Natural killer cell (primary cell): ENCODE measurements around the gene USP35. TPM values are rescaled to one million over a fixed set of nuclear protein-coding genes. Genes with fewer than 3 reads are reported as not detected.

Experiments used
- ATAC-seq, 3 donors: fragments of 150-1000 bp in 2 of 3; fragments of 200-7000 bp in 1 of 3; cut with Tn5 transposase; 1 replicate in 1 of 3; 2 replicates in 2 of 3; pipeline ENCODE4 v1.10.0; 2021; ENCODE audit warnings: mild to moderate bottlenecking in 2 of 3, moderate library complexity in 2 of 3
- DNase-seq, 2 donors: peaks; one replicate each; pipeline versions ENCODE4 v3.0.0 to v3.0.0-alpha.2; 2013 to 2021; ENCODE audit warnings: mixed read lengths in 1 of 2
- H3K27ac ChIP-seq: one replicate; pipeline ENCODE4 v1.5.1; 2013; ENCODE audit warnings: mild to moderate bottlenecking, low read length
- H3K27me3 ChIP-seq: one replicate; pipeline ENCODE4 v1.6.1; 2013; ENCODE audit warnings: low read length; ENCODE audit not compliant: control insufficient read depth, insufficient read depth
- H3K36me3 ChIP-seq: one replicate; pipeline ENCODE4 v1.6.1; 2013; ENCODE audit warnings: low read length; ENCODE audit not compliant: control insufficient read depth, insufficient read depth
- H3K4me1 ChIP-seq: one replicate; pipeline ENCODE4 v1.6.1; 2013; ENCODE audit warnings: low read length; ENCODE audit not compliant: control insufficient read depth, insufficient read depth
- H3K4me3 ChIP-seq: one replicate; pipeline ENCODE4 v1.5.1; 2013; ENCODE audit warnings: low read length
- H3K9me3 ChIP-seq: one replicate; pipeline ENCODE4 v1.6.1; 2013; ENCODE audit warnings: low read length; ENCODE audit not compliant: control insufficient read depth, insufficient read depth
- H3K27ac Mint-ChIP-seq, 2 donors: one replicate each; pipeline ENCODE4 v1.8.0; 2022; ENCODE audit warnings: mild to moderate bottlenecking in 2 of 2, mixed read lengths in 2 of 2, moderate library complexity in 1 of 2
- H3K27me3 Mint-ChIP-seq, 2 donors: one replicate each; pipeline ENCODE4 v1.8.0; 2022; ENCODE audit warnings: low read depth in 2 of 2, mixed read lengths in 2 of 2
- H3K36me3 Mint-ChIP-seq: one replicate; pipeline ENCODE4 v1.8.0; 2022; ENCODE audit warnings: mixed read lengths
- H3K4me1 Mint-ChIP-seq, 2 donors: one replicate each; pipeline ENCODE4 v1.8.0; 2022; ENCODE audit warnings: mixed read lengths in 2 of 2
- H3K4me3 Mint-ChIP-seq: one replicate; pipeline ENCODE4 v1.8.0; 2022; ENCODE audit warnings: mild to moderate bottlenecking, moderate library complexity, mixed read lengths
- H3K9me3 Mint-ChIP-seq, 2 donors: one replicate each; pipeline ENCODE4 v1.8.0; 2022; ENCODE audit warnings: mixed read lengths in 2 of 2
- WGBS: methylation state at CpG from one replicate; pipeline ENCODE4 v1.1.7; 2013; ENCODE audit warnings: missing lambda C conversion rate; ENCODE audit not compliant: insufficient coverage; 5-methylcytosine and 5-hydroxymethylcytosine counted together
- intact Hi-C: fragments of 100-400 bp; cut with micrococcal nuclease; formaldehyde crosslinking; loops from one replicate; pipeline ENCODE4 v1.14.2; 2022
- total RNA-seq, 4 donors: library from RNA; stranded (reverse); fragments of 120-200 nt in 1 of 4; gene quantifications; one replicate each; pipeline versions ENCODE4 v1.2.3 to v1.2.4, GENCODE V29; 2013 to 2022
- TF ChIP-seq, protein P1 (sequence below): fragments of 200-600 bp; IDR thresholded peaks from one replicate; pipeline ENCODE4 v1.8.0; 2022; ENCODE audit warnings: antibody characterized with exemption

The USP35 gene
- total RNA-seq, 3 donors from 2014 or later (not counting 1 experiment from before 2014, with no cell fraction given), result 6.1 to 8.5 (median 8.1) TPM

DNA sequence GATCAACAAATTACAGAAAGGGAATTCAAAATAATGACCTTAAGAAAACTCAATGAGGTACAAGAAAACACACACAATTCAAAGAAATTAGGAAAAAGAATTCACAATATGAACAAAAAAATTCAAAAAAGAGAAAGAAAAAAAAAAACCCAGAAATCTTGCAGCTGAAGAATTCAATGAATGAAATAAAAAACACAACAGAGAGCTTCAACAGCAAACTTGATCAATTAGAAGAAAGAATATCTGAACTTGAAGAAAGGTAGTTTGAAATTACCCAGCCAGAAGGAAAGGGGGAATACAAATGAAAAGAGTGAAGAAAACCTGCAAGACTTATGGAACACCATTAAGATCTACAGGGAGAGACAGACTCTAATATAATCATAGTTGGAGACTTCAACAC, 52.8 kb downstream of the USP35 start:
- no peaks in the 10 kb centered on the region for H3K27me3 ChIP-seq
- Mint-ChIP-seq H3K27me3 (no peaks in the 10 kb centered on the region), H3K9me3 (peaks cover 8 to 11% of the 10 kb centered on the region in 2 donors), H3K4me1 (no peaks in the 10 kb centered on the region), H3K27ac (no peak overlapping the region), H3K4me3 (no peak overlapping the region), H3K36me3 (peaks cover 19% of the 10 kb centered on the region)
- no peak for DNase-seq
- H3K36me3 ChIP-seq, result no peaks in the 10 kb centered on the region
- H3K4me1 ChIP-seq, result no peaks in the 10 kb centered on the region
- H3K27ac ChIP-seq, result no peak overlapping the region
- ATAC-seq, result no peak
- intact Hi-C loops, result no loop called here
- TF ChIP-seq, protein P1, sequence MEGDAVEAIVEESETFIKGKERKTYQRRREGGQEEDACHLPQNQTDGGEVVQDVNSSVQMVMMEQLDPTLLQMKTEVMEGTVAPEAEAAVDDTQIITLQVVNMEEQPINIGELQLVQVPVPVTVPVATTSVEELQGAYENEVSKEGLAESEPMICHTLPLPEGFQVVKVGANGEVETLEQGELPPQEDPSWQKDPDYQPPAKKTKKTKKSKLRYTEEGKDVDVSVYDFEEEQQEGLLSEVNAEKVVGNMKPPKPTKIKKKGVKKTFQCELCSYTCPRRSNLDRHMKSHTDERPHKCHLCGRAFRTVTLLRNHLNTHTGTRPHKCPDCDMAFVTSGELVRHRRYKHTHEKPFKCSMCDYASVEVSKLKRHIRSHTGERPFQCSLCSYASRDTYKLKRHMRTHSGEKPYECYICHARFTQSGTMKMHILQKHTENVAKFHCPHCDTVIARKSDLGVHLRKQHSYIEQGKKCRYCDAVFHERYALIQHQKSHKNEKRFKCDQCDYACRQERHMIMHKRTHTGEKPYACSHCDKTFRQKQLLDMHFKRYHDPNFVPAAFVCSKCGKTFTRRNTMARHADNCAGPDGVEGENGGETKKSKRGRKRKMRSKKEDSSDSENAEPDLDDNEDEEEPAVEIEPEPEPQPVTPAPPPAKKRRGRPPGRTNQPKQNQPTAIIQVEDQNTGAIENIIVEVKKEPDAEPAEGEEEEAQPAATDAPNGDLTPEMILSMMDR, result no peak
- peaks cover 6% of the 10 kb centered on the region for H3K9me3 ChIP-seq
- no peak overlapping the region for H3K4me3 ChIP-seq

DNA sequence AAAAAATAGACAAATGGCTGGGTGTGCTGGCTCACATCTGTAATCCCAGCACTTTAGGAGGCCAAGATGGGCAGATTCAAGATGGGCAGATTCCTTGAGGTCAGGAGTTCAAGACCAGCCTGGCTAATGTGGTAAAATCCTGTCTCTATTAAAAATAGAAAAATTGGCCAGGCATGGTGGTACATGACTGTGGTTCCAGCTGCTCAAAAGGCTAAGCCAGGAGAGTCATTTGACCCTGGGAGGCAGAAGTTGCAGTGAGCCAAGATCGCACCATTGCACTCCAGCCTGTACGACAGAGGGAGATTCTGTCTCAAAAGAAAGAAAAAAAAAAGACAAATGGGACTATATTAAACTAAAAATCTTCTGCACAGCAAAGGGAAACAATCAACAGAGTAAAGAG, 55.4 kb downstream of the USP35 start:
- H3K9me3 ChIP-seq, result peaks cover 6% of the 10 kb centered on the region
- Mint-ChIP-seq H3K27ac (no peak overlapping the region), H3K36me3 (peaks cover 19% of the 10 kb centered on the region), H3K27me3 (no peaks in the 10 kb centered on the region), H3K9me3 (peaks cover 8 to 11% of the 10 kb centered on the region in 2 donors), H3K4me3 (no peak overlapping the region), H3K4me1 (no peaks in the 10 kb centered on the region)
- no peak overlapping the region for H3K4me3 ChIP-seq
- H3K27me3 ChIP-seq, result no peaks in the 10 kb centered on the region
- H3K36me3 ChIP-seq, result no peaks in the 10 kb centered on the region
- no peaks in the 10 kb centered on the region for H3K4me1 ChIP-seq
- intact Hi-C loops, result no loop called here
- no peak for ATAC-seq
- WGBS, result 100% methylated on average over 2 of the region's 2 CpGs
- no peak for DNase-seq
- H3K27ac ChIP-seq, result no peak overlapping the region
- TF ChIP-seq, protein P1, result no peak

DNA sequence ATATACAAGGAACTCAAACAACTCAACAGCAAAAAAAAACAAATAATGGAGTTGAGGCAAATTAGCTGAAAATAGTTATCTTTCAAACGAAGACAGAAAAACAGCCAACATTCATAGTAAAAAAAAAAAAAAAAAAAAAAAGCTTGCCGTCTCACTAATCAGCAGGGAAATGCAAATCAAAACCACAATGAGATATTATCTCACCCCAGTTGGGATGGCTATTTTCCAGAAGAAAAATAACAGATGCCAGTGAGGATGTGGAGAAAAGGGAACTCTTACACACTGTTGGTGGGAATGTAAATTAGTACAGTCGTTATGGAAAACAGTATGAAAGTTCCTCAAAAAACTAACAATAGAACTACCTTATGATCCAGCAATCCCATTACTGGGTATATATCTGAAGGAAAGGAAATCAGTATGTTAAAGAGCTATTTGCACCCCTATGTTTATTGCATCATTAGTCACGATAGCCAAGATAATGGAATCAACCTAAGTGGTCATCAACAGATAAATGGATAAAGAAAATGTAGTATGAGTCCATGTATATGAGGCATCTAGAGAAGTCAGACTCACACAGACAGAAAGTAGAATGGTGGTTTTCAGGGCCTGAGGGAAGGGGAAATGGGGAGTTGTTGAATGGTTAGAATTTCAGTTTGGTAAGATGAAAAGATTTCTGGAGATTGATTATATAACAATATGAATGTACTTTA, 56.0 kb downstream of the USP35 start:
- ATAC-seq (no peak), DNase-seq (no peak)
- H3K36me3 ChIP-seq, result no peaks in the 10 kb centered on the region
- peaks cover 6% of the 10 kb centered on the region for H3K9me3 ChIP-seq
- no peaks in the 10 kb centered on the region for H3K27me3 ChIP-seq
- no peak overlapping the region for H3K27ac ChIP-seq
- Mint-ChIP-seq H3K27me3 (no peaks in the 10 kb centered on the region), H3K4me1 (no peaks in the 10 kb centered on the region), H3K4me3 (no peak overlapping the region), H3K36me3 (peaks cover 19% of the 10 kb centered on the region), H3K9me3 (peaks cover 8 to 11% of the 10 kb centered on the region in 2 donors), H3K27ac (no peak overlapping the region)
- 93% methylated on average over 1 of the region's 4 CpGs for WGBS
- no peaks in the 10 kb centered on the region for H3K4me1 ChIP-seq
- H3K4me3 ChIP-seq, result no peak overlapping the region
- TF ChIP-seq, protein P1, result no peak
- intact Hi-C loops, result no loop called here

DNA sequence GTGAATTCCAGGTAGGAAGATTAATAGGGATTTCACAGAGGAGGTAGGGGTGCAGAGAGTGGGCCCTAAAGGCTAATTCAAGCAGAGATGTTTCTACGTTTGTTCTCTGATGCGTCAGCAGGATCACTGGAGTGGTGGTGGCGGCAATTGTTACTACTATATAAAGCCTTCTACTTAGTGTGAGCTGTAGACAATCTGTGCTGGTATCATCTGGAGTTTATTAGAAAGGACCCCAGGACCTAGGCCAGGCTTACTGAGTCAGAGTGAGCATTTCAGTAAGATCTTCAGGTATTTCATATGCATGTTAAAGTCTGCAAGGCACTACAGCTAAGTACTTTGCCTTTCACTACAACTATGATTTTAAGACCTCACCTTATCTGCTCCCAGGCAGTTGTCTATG, 59.5 kb downstream of the USP35 start:
- ATAC-seq (no peak), DNase-seq (no peak)
- no peaks in the 10 kb centered on the region for H3K36me3 Mint-ChIP-seq
- WGBS, result 100% methylated on average over 2 of the region's 3 CpGs
- Histone ChIP-seq H3K27ac (no peak overlapping the region), H3K27me3 (no peaks in the 10 kb centered on the region), H3K4me3 (no peak overlapping the region), H3K4me1 (no peaks in the 10 kb centered on the region), H3K36me3 (no peaks in the 10 kb centered on the region), H3K9me3 (no peaks in the 10 kb centered on the region)
- no peak overlapping the region for H3K4me3 Mint-ChIP-seq
- no peak overlapping the region for H3K27ac Mint-ChIP-seq
- no peaks in the 10 kb centered on the region for H3K27me3 Mint-ChIP-seq
- intact Hi-C loops, result no loop called here
- TF ChIP-seq, protein P1, result no peak
- no peaks in the 10 kb centered on the region for H3K9me3 Mint-ChIP-seq
- H3K4me1 Mint-ChIP-seq, result no peaks in the 10 kb centered on the region
